Thyroid gland (tissue), 4 donors: ENCODE data around the gene CDC6. TPM values are rescaled to one million over a fixed set of nuclear protein-coding genes. Genes with fewer than 3 reads are reported as not detected.

Experiments used
- DNase-seq, 2 donors: peaks; one replicate each; pipeline ENCODE4 v3.0.0-alpha.2; 2019
- H3K27ac ChIP-seq, 3 donors: fragments of 200-600 bp; sonication (generic); 1 replicate in 2 of 3; 2 replicates in 1 of 3; pipeline ENCODE4 v1.5.1; 2016 to 2019; ENCODE audit warnings: mild to moderate bottlenecking in 1 of 3, moderate library complexity in 1 of 3
- H3K27me3 ChIP-seq: fragments of 200-600 bp; sonication (generic); one replicate; pipeline ENCODE4 v1.5.1; 2019
- H3K36me3 ChIP-seq, 2 donors: fragments of 200-600 bp; sonication (generic); one replicate each; pipeline ENCODE4 v1.5.1; 2016 to 2019
- H3K4me1 ChIP-seq, 2 donors: fragments of 200-600 bp; sonication (generic); one replicate each; pipeline ENCODE4 v1.5.1; 2017 to 2019
- H3K4me3 ChIP-seq, 3 donors: fragments of 200-600 bp; sonication (generic); replicated peaks in 1 of 3; 1 replicate in 2 of 3; 2 replicates in 1 of 3; pipeline ENCODE4 v1.5.1; 2016; ENCODE audit warnings: mild to moderate bottlenecking in 1 of 3
- H3K9me3 ChIP-seq: fragments of 200-600 bp; sonication (generic); one replicate; pipeline ENCODE4 v1.5.1; 2017
- CTCF ChIP-seq, 6 experiments: fragments of 200-600 bp in 3 of 6; fragments of 450-650 bp in 3 of 6; sonication (generic) in 3 of 6; IDR thresholded peaks; one replicate each; pipeline ENCODE4 v1.5.1; 2016 to 2019; ENCODE audit warnings: antibody characterized with exemption in 6 of 6, mild to moderate bottlenecking in 2 of 6, inconsistent platforms in 1 of 6, moderate library complexity in 1 of 6
- POLR2A ChIP-seq, 2 donors: fragments of 450-650 bp; IDR thresholded peaks; one replicate each; pipeline ENCODE4 v1.6.1; 2017; ENCODE audit warnings: antibody characterized with exemption in 2 of 2, mild to moderate bottlenecking in 2 of 2, moderate library complexity in 1 of 2
- WGBS, 2 donors: methylation state at CpG; one replicate each; pipeline ENCODE4 v1.1.5; 2017; 5-methylcytosine and 5-hydroxymethylcytosine counted together
- intact Hi-C: fragments of 100-400 bp; cut with DNase I; formaldehyde crosslinking; loops from one replicate; pipeline ENCODE4 v1.15.1; 2023
- total RNA-seq, 4 donors: library from RNA; depleted of rRNA; stranded (reverse); fragments of >200 nt; gene quantifications; one replicate each; pipeline ENCODE4 v1.2.3, GENCODE V29; 2016

CDC6 gene
- total RNA-seq, 4 donors from 2014 or later, result 0.63 to 5.2 (median 0.79) TPM

- Histone ChIP-seq H3K36me3 (peaks cover 14 to 21% of the 10 kb centered on the region in 2 donors), H3K9me3 (no peaks in the 10 kb centered on the region), H3K27me3 (no peaks in the 10 kb centered on the region), H3K4me3 (no peak overlapping the region), H3K4me1 (peaks cover 59 to 78% of the 10 kb centered on the region in 2 donors), H3K27ac (peak overlapping the region in 2 of 3 donors; percentile 88 to 95)
- whole genome bisulfite sequencing, 2 donors, result 41 to 42% methylated on average over 9 of the region's 9 CpGs
- intact Hi-C loops, result no loop called here
- TF ChIP-seq CTCF (IDR thresholded peaks at IDR 0.05) (no peak), POLR2A (IDR thresholded peaks at IDR 0.05) (no peak)
- DNase-seq, result no peak
Observed at GRCh38 chr17:40347319-40348135, 59.8 kb downstream of the CDC6 start.

- intact Hi-C loops, result no loop called here
- H3K4me3 ChIP-seq, result no peak overlapping the region
- no peaks in the 10 kb centered on the region for H3K9me3 ChIP-seq
- TF ChIP-seq POLR2A (IDR thresholded peaks at IDR 0.05), result no peak
- TF ChIP-seq CTCF (IDR thresholded peaks at IDR 0.05), result no peak
- DNase-seq, result no peak
- 44 to 54% methylated on average over 4 to 5 of the region's 5 CpGs for WGBS, 2 donors
- no peaks in the 10 kb centered on the region for H3K27me3 ChIP-seq
- H3K4me1 ChIP-seq, result peaks cover 55 to 76% of the 10 kb centered on the region in 2 donors
- H3K36me3 ChIP-seq, result peaks cover 16 to 25% of the 10 kb centered on the region in 2 donors
- peak overlapping the region in 2 of 3 donors; percentile 88 to 95 for H3K27ac ChIP-seq
Observed at GRCh38 chr17:40348136-40348504, 60.4 kb downstream of the CDC6 start.

GRCh38 chr17:40348562-40349476 lies 61.1 kb downstream of the CDC6 start:
- Histone ChIP-seq H3K27ac (peak overlapping the region in 2 of 3 donors; percentile 88 to 95), H3K4me3 (no peak overlapping the region), H3K4me1 (peaks cover 53 to 69% of the 10 kb centered on the region in 2 donors), H3K9me3 (no peaks in the 10 kb centered on the region), H3K36me3 (peaks cover 16 to 28% of the 10 kb centered on the region in 2 donors), H3K27me3 (no peaks in the 10 kb centered on the region)
- 46 to 77% methylated on average over 11 to 13 of the region's 17 CpGs for WGBS, 2 donors
- peak; percentile 86 to 88 for DNase-seq
- no peak for TF ChIP-seq POLR2A (IDR thresholded peaks at IDR 0.05)
- no peak for TF ChIP-seq CTCF (IDR thresholded peaks at IDR 0.05)
- intact Hi-C loops, result no loop called here

GRCh38 chr17:40349477-40349894 lies 61.8 kb downstream of the CDC6 start:
- TF ChIP-seq CTCF (IDR thresholded peaks at IDR 0.05), result no peak
- no peak for TF ChIP-seq POLR2A (IDR thresholded peaks at IDR 0.05)
- Histone ChIP-seq H3K36me3 (peaks cover 16 to 35% of the 10 kb centered on the region in 2 donors), H3K27ac (no peak overlapping the region), H3K4me1 (peaks cover 49 to 62% of the 10 kb centered on the region in 2 donors), H3K9me3 (no peaks in the 10 kb centered on the region), H3K27me3 (no peaks in the 10 kb centered on the region), H3K4me3 (no peak overlapping the region)
- WGBS, 2 donors, result 43 to 69% methylated on average over 3 to 10 of the region's 10 CpGs
- DNase-seq, result no peak
- intact Hi-C loops, result no loop called here
